Stomach (tissue), 4 donors: Measurements from ENCODE around the gene IQCE.

ENCODE experiments used
- CTCF ChIP-seq, 7 experiments: fragments of 450-650 bp in 4 of 7; fragments of 200-600 bp in 3 of 7; sonication (generic) in 3 of 7; IDR thresholded peaks; one replicate each; pipeline ENCODE4 v1.5.1; 2016 to 2019; ENCODE audit warnings: antibody characterized with exemption in 7 of 7, control low read depth in 2 of 7, mild to moderate bottlenecking in 1 of 7
- POLR2A ChIP-seq, 4 donors: fragments of 450-650 bp; IDR thresholded peaks; one replicate each; pipeline ENCODE4 v1.6.1; 2016; ENCODE audit warnings: antibody characterized with exemption in 4 of 4, control low read depth in 2 of 4, mild to moderate bottlenecking in 1 of 4, moderate library complexity in 1 of 4
- POLR2AphosphoS5 ChIP-seq, 3 donors: sonication (generic); formaldehyde crosslinking; IDR thresholded peaks; one replicate each; pipeline ENCODE4 v1.6.1; 2016; ENCODE audit warnings: antibody characterized with exemption in 3 of 3

GRCh38 chr7:2566348-2566889, 7.6 kb downstream of the IQCE start:
- no peak for TF ChIP-seq CTCF (IDR thresholded peaks at IDR 0.05)
- no peak for TF ChIP-seq POLR2A (IDR thresholded peaks at IDR 0.05)
- no peak for TF ChIP-seq POLR2AphosphoS5 (IDR thresholded peaks at IDR 0.05)
